GM21381 (cell line): ENCODE results near the gene ING2.
"Not testable (repeated sequence)": the region's sequence is repeated elsewhere in the genome, so short reads cannot be mapped to it uniquely, and the experiment has no call there.

ENCODE experiments used
- ATAC-seq: cut with Tn5 transposase; IDR thresholded peaks from one replicate; pipeline ENCODE4 v1.9.1; 2021; ENCODE audit warnings: mild to moderate bottlenecking, moderate library complexity; ENCODE audit not compliant: unreplicated experiment

ING2 gene

DNA sequence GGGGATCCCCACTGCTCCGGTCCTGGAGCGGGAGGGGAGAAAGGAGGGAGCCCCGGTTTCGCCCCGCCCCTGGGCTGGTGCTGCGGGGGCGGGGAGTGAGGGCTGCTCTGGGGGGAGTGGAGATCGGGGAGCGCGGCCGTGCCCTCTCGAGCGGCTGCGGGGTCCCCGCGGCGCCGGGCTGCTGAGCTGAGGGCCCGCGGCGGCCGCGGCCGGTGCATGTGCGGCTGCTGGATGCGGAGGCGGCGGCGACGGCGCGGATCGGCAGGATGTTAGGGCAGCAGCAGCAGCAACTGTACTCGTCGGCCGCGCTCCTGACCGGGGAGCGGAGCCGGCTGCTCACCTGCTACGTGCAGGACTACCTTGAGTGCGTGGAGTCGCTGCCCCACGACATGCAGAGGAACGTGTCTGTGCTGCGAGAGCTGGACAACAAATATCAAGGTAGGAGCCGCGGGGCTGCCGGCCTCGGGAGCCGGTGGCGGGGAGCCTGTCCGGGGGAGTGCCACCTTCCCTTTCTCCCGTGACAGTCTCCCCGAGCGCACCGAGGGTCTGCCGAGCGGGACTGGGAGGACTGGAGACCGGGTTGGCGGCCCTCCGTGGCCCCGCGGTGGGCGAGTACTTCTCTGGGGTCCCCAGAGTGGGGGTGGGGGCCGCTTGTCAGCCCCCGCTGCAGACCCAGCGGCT is at the start of gene ING2:
Gene ING2, plus strand, starts transcription at position 129 of the 681 bp plus-strand sequence. Its CDS starts 138 bp downstream, at position 267.
- peak; percentile 47 for ATAC-seq

DNA sequence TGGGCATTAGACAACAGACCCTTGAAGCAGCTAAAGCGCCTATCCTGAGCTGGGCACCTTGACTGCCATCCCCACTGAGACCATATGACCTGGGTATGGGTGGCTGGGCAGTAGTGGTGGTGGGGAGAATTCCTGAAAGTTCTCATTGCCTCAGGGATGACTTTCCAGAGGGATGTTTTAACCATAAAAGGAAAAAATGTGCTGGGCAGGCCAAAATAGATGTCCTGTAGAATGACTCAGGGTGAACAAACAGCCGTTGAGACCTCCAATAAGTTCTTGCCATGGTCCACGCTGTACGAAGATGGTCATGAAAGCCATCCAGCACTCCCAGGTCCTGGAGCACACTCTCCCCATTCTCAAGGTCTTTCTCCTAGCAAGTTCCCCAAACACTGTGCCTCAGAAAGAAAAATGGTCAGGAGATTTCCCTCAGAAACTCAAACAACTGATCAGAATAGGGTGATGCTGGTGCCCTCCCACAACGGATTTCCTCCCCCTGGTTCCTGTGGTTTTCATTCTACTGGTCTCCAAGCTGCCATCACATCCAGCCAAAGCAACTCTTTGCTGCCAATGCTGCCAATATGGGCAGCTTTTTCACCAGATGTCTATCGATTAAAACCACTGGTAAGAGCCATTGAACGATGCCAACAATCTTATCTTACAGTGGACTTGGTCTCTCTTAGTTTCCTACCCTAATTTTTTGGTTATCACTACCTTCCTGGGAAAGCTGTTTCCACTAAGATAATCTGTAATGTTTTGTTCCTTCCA is 49.2 kb upstream of the ING2 start:
- ATAC-seq = no peak

DNA sequence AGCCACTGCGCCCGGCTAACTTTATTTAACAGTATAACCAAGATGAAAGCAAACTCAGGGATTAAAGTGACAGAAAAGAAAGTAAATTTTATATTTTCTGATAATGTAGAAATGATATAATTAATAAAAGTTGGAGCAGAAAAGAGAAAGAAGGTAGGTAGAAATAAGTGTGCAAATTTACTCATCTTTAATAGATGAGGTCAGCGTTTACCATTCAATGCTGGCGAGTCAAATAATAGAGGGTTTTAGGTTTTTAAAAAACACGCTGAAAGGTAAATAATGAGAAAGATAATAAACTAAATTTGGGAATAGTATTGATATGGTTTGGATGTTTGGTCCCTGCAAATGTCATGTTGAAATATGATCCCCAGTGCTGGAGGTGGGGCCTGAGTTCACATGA is 46.9 kb upstream of the ING2 start:
- ATAC-seq = no peak

GRCh38 chr4:183463903-183464619 is 40.8 kb upstream of the ING2 start:
- ATAC-seq = not testable (repeated sequence)

DNA sequence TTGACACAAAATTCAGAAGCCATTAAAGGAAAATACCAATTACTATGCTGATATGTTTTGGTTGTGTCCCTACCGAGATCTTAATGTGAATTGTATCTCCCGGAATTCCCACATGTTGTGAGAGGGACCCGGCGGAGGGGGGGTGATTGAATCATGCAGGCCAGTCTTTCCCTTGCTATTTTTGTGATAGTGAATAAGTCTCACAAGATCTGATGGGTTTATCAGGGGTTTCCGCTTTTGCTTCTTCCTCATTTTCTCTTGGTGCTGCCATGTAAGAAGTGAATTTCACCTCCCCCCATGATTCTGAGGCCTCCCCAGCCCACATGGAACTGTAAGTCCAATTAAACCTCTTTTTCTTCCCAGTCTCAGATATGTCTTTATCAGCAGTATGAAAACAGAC is 39.0 kb upstream of the ING2 start:
- ATAC-seq = not testable (repeated sequence)

DNA sequence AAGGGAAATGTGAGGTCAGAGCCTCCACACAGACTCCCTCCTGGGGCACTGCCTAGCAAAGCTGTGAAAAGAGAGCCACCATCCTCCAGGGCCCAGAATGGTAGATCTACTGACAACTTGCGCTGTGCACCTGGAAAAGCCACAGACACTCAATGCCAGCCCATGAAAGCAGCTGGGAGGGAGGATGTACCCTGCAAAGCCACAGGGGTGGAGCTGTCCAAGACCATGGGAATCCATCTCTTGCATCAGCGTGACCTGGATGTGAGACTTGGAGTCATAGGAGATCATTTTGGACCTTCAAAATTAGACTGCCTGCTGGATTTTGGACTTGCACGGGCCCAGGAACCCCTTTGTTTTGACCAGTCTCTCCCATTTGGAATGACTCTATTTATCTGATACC is 37.6 kb upstream of the ING2 start:
- no peak for ATAC-seq

- no peak for ATAC-seq
Observed at GRCh38 chr4:183468210-183469095, 36.4 kb upstream of the ING2 start.

GRCh38 chr4:183469285-183469684 is 35.6 kb upstream of the ING2 start:
- ATAC-seq = no peak

DNA sequence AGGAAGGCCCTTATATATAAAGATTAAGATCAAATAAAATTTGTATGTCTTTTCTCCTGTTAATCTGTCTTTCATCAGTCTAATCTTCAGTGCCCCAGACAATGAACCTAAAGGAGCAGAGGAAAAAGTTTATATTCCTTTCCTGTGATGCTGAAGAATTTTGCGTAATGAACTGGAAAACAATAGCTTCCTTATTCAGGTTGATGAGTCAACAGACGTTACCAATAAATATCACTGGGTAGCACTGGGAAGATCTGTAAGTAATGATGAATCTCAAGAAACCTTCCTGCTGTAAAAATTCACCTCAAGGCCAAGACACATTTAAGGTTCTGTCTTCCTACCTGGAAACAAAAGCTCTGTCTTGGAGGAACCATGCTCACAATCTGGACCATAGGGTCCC is 34.9 kb upstream of the ING2 start:
- no peak for ATAC-seq

DNA sequence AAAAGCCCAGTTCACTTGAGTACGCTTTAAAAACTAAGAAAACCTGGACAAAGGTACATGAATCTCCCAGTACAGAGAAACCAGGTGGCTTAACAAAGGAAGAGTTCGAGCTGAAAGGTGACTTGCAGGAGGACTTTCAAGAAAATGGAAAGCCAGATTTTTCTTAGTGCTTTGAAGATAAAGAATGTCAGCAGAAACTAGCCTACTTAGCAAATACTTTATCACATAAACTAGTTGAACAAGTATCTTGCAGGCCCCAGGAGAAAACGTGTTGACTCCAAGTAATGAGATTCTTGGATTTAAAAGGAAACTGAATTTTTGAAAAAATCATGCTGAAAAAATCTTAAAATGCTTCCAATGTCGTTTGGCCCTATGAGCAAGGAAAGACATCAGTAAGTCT is 34.0 kb upstream of the ING2 start:
- no peak for ATAC-seq

DNA sequence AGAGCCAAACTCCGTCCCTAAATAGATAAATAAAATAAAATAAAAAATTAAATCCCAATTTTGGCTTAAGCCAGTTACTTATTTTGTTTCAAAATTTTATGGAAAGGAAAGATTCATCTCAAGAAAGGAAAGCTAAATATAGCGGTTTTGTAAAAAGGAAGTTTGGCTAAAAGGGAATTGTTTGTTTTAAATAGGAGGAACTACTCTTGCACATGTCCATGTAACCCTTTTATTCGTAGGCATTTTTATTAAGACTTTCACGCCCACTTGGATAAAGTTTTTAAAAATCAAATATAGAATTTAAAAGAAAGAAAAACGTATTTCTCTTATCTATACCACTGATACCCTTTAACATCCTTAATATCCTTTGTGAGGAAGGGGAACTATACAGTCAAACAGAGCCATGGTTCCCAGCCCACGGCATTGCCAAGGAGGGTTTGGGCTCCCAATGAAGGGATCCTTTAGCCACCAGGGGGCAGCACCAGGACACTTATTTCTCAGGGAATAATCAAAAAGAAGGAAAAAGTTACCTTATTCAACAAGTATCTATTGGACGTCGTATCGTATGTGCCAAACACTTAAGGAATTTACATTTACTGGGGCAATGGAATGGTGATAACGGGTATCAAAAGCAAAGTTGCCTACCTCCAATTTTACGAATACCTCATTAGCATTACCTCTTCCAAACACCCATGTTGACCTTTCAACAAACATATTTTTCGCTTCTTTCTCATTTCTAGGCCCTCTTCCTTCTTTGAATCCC is 32.7 kb upstream of the ING2 start:
- peak; percentile 65 for ATAC-seq

DNA sequence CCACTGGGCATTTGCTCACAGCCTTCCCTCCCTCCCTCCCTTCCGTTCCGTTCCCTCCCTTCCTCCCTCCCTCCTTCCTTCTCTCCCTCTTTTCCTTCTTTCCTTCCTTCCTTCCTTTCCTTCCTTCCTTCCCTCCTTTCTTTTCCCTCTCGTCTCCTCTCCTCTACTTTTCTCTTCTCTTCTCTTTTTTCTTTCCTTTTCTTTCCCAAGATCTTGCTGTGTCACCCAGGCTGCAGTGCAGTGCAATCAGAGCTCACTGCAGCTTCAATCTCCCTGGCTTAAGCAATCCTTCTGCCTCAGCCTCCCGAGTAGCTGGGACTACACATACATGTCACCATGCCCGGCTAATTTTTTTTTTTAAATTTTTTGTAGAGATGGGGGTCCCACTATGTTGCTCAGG is 26.7 kb upstream of the ING2 start:
- ATAC-seq = no peak

- ATAC-seq = no peak
Observed at GRCh38 chr4:183478926-183479325, 25.9 kb upstream of the ING2 start.

DNA sequence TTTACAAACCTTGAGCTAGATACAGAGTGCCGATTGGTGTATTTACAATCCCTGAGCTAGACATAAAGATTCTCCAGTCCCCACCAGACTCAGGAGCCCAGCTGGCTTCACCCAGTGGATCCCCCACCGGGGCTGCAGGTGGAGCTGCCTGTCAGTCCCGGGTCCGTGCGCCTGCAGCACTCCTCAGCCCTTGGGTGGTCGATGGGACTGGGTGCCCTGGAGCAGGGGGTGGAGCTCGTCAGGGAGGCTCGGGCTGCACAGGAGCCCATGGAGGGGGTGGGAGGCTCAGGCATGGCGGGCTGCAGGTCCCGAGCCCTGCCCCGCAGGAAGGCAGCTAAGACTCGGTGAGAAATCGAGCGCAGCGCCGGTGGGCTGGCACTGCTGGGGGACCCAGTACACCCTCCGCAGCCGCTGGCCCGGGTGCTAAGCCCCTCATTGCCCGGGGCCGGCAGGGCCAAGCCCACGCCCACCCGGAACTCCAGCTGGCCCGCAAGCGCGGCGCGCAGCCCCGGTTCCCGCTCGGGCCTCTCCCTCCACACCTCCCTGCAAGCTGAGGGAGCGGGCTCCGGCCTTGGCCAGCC is 22.3 kb upstream of the ING2 start:
- ATAC-seq = not testable (repeated sequence)

DNA sequence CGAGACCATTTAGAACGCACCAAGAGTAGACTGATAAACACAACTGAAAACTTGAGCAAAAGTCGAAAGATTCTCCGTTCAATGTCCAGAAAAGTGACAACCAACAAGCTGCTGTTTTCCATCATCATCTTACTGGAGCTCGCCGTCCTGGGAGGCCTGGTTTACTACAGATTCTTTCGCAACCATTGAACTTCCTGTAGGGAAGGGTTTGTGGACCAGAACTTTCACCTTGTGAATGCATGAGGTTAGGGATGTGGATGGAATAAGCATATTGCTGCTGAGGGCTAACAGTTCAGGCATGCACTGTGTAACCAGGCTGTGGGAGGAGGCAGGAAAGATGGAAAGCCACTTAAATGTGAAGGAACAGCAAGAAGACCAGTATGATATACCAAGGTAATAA is 20.9 kb upstream of the ING2 start:
- no peak for ATAC-seq

GRCh38 chr4:183485411-183486160 is 19.3 kb upstream of the ING2 start:
- no peak for ATAC-seq

- no peak for ATAC-seq
Observed at GRCh38 chr4:183492791-183493222, 12.1 kb upstream of the ING2 start.

DNA sequence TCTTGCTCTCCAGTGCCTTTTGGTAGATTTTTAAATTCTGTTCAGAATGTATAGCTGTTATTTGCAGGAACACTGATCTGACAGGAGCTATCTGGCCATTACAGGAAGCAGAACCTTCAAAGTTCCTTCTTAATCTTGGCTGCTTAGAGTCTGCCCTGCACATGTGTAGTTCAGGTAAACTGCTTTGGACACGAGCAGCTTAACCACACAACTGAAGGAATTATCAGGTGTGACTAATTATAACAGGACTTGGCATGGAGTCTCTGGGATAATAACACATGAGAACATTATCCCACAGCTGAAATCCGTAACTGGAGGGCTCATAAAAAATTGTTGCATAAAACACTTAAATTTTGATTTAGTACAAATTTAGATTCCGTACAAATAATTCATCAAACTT is 11.6 kb upstream of the ING2 start:
- ATAC-seq = no peak

- no peak for ATAC-seq
Observed at GRCh38 chr4:183495184-183495583, 9.7 kb upstream of the ING2 start.
